ENCODE measurements around the gene ITFG1. TPM values are rescaled to one million over a fixed set of nuclear protein-coding genes. Genes with fewer than 3 reads are reported as not detected.
"Not testable (repeated sequence)": the region's sequence is repeated elsewhere in the genome, so short reads cannot be mapped to it uniquely, and the experiment has no call there.

ITFG1 gene
- total and polyA plus RNA-seq, 7 donors = 12.0 to 59.3 (median 36.0) TPM

DNA sequence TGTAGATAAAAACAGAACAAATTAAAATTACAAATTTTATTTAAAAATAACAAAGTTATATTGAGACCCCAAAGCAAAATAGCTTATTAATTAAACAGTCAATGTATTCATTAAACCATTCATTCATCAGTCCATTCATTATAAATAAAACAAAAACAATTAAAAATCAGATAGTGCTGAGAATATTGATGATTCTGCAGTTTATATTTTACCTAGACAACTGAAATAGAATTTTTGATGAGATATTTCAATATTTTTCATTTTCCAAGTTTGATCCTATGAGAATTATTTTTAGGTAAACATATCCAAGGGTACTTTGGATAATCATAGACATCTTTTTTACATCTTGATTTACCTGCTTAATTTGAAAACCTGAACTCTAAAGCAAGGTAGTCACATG lies 301.9 kb downstream of the ITFG1 start:
- Histone ChIP-seq H3K9me3 (no peaks in the 10 kb centered on the region), H3K27me3 (no peaks in the 10 kb centered on the region), H3K4me1 (no peaks in the 10 kb centered on the region), H3K4me3 (no peak overlapping the region), H3K36me3 (peaks cover 0 to 51% (median 7%) of the 10 kb centered on the region in 4 donors), H3K27ac (no peak overlapping the region)
- TF ChIP-seq, protein P1, sequence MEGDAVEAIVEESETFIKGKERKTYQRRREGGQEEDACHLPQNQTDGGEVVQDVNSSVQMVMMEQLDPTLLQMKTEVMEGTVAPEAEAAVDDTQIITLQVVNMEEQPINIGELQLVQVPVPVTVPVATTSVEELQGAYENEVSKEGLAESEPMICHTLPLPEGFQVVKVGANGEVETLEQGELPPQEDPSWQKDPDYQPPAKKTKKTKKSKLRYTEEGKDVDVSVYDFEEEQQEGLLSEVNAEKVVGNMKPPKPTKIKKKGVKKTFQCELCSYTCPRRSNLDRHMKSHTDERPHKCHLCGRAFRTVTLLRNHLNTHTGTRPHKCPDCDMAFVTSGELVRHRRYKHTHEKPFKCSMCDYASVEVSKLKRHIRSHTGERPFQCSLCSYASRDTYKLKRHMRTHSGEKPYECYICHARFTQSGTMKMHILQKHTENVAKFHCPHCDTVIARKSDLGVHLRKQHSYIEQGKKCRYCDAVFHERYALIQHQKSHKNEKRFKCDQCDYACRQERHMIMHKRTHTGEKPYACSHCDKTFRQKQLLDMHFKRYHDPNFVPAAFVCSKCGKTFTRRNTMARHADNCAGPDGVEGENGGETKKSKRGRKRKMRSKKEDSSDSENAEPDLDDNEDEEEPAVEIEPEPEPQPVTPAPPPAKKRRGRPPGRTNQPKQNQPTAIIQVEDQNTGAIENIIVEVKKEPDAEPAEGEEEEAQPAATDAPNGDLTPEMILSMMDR (IDR thresholded peaks at IDR 0.05) = no peak
- no peak for DNase-seq
- intact Hi-C loops (cut with DNase I) = no loop called here

DNA sequence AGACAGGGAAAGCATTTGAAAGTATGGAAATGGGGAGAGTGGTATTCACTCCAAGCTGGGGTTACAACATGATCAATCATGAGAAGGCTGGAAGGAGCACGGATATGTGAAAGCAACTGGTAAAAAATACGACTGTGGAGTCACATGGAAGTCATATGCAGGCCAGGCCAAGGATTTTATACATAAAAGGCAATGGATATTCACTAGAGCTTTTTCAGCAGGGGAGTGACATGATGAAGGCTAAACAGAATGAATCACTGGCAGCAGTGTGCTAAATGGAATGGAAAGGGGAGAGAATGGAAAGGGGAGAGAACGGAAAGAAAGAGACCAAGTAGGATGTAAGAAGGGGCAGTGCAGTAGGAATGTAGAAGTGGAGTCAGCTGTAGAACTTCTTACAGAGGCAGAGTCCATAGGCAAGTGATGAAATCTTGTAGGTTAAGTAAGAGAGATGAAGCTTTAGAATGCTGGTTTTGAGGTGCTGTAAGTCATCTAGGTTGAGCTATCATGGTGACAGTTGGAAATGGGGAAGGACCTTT lies 304.1 kb downstream of the ITFG1 start:
- Histone ChIP-seq H3K9me3 (peaks cover 0 to 5% (median 1%) of the 10 kb centered on the region in 4 donors), H3K27me3 (no peaks in the 10 kb centered on the region), H3K27ac (no peak overlapping the region), H3K4me3 (no peak overlapping the region), H3K36me3 (peaks cover 0 to 70% (median 7%) of the 10 kb centered on the region in 4 donors), H3K4me1 (no peaks in the 10 kb centered on the region)
- TF ChIP-seq POLR2A (IDR thresholded peaks at IDR 0.05) (no peak), EP300 (IDR thresholded peaks at IDR 0.05) (no peak), POLR2AphosphoS5 (IDR thresholded peaks at IDR 0.05) (no peak)
- TF ChIP-seq, protein P1 (IDR thresholded peaks at IDR 0.05) = no peak
- 94 to 97% methylated on average over 3 of the region's 3 CpGs for WGBS, 2 donors
- intact Hi-C loops (cut with DNase I) = no loop called here
- DNase-seq = no peak

DNA sequence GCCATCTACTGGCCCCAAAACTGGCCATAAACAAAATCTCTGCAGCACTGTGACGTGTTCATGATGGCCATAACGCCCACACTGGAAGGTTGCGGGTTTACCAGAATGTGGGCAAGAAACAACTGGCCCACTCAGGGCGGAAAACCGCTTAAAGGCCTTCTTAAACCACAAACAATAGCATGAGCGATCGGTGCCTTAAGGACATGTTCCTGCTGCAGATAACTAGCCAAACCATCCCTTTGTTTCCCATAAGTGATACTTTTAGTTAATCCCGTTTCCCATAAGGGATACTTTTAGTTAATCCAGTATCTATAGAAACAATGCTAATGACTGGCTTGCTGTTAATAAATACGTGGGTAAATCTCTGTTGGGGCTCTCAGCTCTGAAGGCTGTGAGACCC lies 308.4 kb downstream of the ITFG1 start:
- WGBS, 2 donors = 96 to 97% methylated on average over 9 of the region's 9 CpGs
- H3K36me3 ChIP-seq = peaks cover 0 to 37% (median 3%) of the 10 kb centered on the region in 4 donors

DNA sequence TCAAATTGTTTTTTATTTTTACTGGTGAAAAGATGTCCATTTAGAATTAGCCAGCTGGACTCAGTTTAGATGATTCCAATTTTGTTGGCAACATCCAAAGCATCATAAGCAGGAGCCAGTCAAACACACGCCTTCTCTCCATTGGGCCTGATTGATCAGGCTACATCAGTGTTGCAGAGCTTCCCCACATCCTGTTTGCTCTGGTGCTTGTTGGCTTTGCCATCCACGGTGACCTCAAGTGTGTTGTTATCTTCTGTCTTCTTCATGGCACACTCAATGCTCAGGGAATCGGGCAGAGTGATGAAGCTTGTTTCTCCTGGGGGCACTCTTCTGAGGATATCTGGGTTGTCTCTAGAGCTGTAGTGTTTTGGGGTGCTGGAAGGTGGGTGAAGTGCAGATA lies 310.8 kb downstream of the ITFG1 start:
- no peak for TF ChIP-seq POLR2A (IDR thresholded peaks at IDR 0.05)
- TF ChIP-seq, protein P1 (IDR thresholded peaks at IDR 0.05) = no peak
- TF ChIP-seq POLR2AphosphoS5 (IDR thresholded peaks at IDR 0.05) = no peak
- TF ChIP-seq EP300 (IDR thresholded peaks at IDR 0.05) = no peak
- Histone ChIP-seq H3K27ac (no peak overlapping the region), H3K4me3 (no peak overlapping the region), H3K4me1 (no peaks in the 10 kb centered on the region), H3K9me3 (peaks cover 0 to 5% (median 1%) of the 10 kb centered on the region in 4 donors), H3K27me3 (peaks cover 0 to 4% (median under 1%) of the 10 kb centered on the region in 3 donors), H3K36me3 (peaks cover 0 to 22% (median 0%) of the 10 kb centered on the region in 4 donors)
- no peak for DNase-seq
- intact Hi-C loops (cut with DNase I) = no loop called here
- 92 to 97% methylated on average over 3 of the region's 3 CpGs for WGBS, 2 donors

More for the DNA sequence above, 308.4 kb downstream of the ITFG1 start:
- H3K27ac ChIP-seq; H3K27me3 ChIP-seq; intact Hi-C loops (cut with DNase I); H3K9me3 ChIP-seq; DNase-seq; H3K4me3 ChIP-seq; H3K4me1 ChIP-seq: not testable (repeated sequence)

DNA sequence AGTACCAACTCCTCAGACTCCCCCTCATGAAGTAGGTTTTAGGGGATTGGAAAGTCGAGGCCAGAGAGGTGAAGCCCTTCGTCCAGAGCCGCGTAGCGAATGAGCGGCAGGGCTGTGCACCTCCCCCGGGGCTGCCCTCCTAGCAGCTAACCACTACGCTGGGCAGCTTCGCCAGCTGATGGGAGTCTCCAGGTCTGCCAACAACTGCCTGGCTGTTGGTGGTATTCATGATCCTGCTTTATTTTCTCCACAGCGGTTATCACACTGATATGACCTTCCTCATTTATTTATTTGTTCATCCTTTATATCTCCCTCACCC lies 316.3 kb downstream of the ITFG1 start:
- no peak for DNase-seq
- no peaks in the 10 kb centered on the region for H3K36me3 ChIP-seq
- 4 to 18% methylated on average over 10 of the region's 10 CpGs for WGBS, 2 donors
- H3K27ac ChIP-seq = no peak overlapping the region
- H3K27me3 ChIP-seq = peaks cover 10 to 47% (median 30%) of the 10 kb centered on the region in 3 donors
- H3K4me1 ChIP-seq = peaks cover 0 to 28% (median 24%) of the 10 kb centered on the region in 4 donors
- no peak for TF ChIP-seq POLR2AphosphoS5 (IDR thresholded peaks at IDR 0.05)
- no peak for TF ChIP-seq POLR2A (IDR thresholded peaks at IDR 0.05)
- TF ChIP-seq, protein P1 (IDR thresholded peaks at IDR 0.05) = peak in 1 of 4 experiments; percentile 4
- no peak for TF ChIP-seq EP300 (IDR thresholded peaks at IDR 0.05)
- no peaks in the 10 kb centered on the region for H3K9me3 ChIP-seq
- intact Hi-C loops (cut with DNase I) = loop anchor here (10.0 kb wide), 1 partner anchor 910 kb away; no protein-coding TSS in a partner anchor
- peak overlapping the region in 3 of 4 donors; percentile 41 to 52 (median 50) for H3K4me3 ChIP-seq
